Trophoblast cell (in vitro differentiated cells and primary cell): Measurements from ENCODE around the gene FAM222B.

Experiments
- DNase-seq, 2 donors: peaks; one replicate each; pipeline ENCODE4 v3.0.0-alpha.2; 2016
- H2AFZ ChIP-seq: 2 replicates; pipeline ENCODE4 v1.6.1; 2013; ENCODE audit warnings: low read length, moderate library complexity, mild to moderate bottlenecking; ENCODE audit not compliant: insufficient read depth, poor library complexity
- H2AK5ac ChIP-seq: 2 replicates; pipeline ENCODE4 v1.6.1; 2013; ENCODE audit warnings: mild to moderate bottlenecking, low read length
- H2BK120ac ChIP-seq: 2 replicates; pipeline ENCODE4 v1.6.1; 2013; ENCODE audit warnings: low read length, mild to moderate bottlenecking, moderate library complexity; ENCODE audit not compliant: insufficient read depth, poor library complexity
- H2BK12ac ChIP-seq: 2 replicates; pipeline ENCODE4 v1.6.1; 2013; ENCODE audit warnings: mild to moderate bottlenecking, low read length, moderate library complexity
- H2BK5ac ChIP-seq: 2 replicates; pipeline ENCODE4 v1.6.1; 2013; ENCODE audit warnings: low read length, low read depth, moderate library complexity, mild to moderate bottlenecking; ENCODE audit not compliant: poor library complexity
- H3K14ac ChIP-seq: 2 replicates; pipeline ENCODE4 v1.6.1; 2013; ENCODE audit warnings: mild to moderate bottlenecking, low read length
- H3K18ac ChIP-seq: 2 replicates; pipeline ENCODE4 v1.6.1; 2013; ENCODE audit warnings: mild to moderate bottlenecking, low read length
- H3K23ac ChIP-seq: 2 replicates; pipeline ENCODE4 v1.6.1; 2013; ENCODE audit warnings: low read length
- H3K27ac ChIP-seq: 2 replicates; pipeline ENCODE4 v1.5.1; 2013; ENCODE audit warnings: low read depth, mild to moderate bottlenecking, inconsistent platforms, low read length, moderate library complexity
- H3K27me3 ChIP-seq: 2 replicates; pipeline ENCODE4 v1.6.1; 2013; ENCODE audit warnings: inconsistent platforms, mild to moderate bottlenecking, low read length, moderate library complexity; ENCODE audit not compliant: insufficient read depth
- H3K36me3 ChIP-seq, 2 experiments: 1 replicate in 1 of 2; 2 replicates in 1 of 2; pipeline ENCODE4 v1.6.1; 2013; ENCODE audit warnings: low read length in 2 of 2, mild to moderate bottlenecking in 2 of 2, moderate library complexity in 1 of 2; ENCODE audit not compliant: insufficient read depth in 2 of 2, control insufficient read depth in 1 of 2
- H3K4ac ChIP-seq: 2 replicates; pipeline ENCODE4 v1.6.1; 2013; ENCODE audit warnings: low read depth, mild to moderate bottlenecking, low read length, moderate library complexity
- H3K4me1 ChIP-seq, 2 experiments: 1 replicate in 1 of 2; 2 replicates in 1 of 2; pipeline ENCODE4 v1.6.1; 2013; ENCODE audit warnings: low read length in 2 of 2, mild to moderate bottlenecking in 2 of 2, moderate library complexity in 1 of 2; ENCODE audit not compliant: insufficient read depth in 2 of 2, control insufficient read depth in 1 of 2
- H3K4me2 ChIP-seq: 2 replicates; pipeline ENCODE4 v1.6.1; 2013; ENCODE audit warnings: inconsistent platforms, mild to moderate bottlenecking, low read length, moderate library complexity
- H3K4me3 ChIP-seq: 2 replicates; pipeline ENCODE4 v1.5.1; 2013; ENCODE audit warnings: mild to moderate bottlenecking, low read depth, low read length, inconsistent platforms
- H3K79me1 ChIP-seq: one replicate; pipeline ENCODE4 v1.6.1; 2013; ENCODE audit warnings: low read length
- H3K79me2 ChIP-seq: 2 replicates; pipeline ENCODE4 v1.6.1; 2013; ENCODE audit warnings: low read length, mild to moderate bottlenecking; ENCODE audit not compliant: control insufficient read depth, insufficient read depth, poor library complexity
- H3K9ac ChIP-seq: 2 replicates; pipeline ENCODE4 v1.6.1; 2013; ENCODE audit warnings: mild to moderate bottlenecking, low read length
- H3K9me3 ChIP-seq: 2 replicates; pipeline ENCODE4 v1.6.1; 2013; ENCODE audit warnings: low read depth, mild to moderate bottlenecking, control low read depth, inconsistent platforms, low read length; ENCODE audit not compliant: insufficient read depth
- H4K12ac ChIP-seq: 2 replicates; pipeline ENCODE4 v1.6.1; 2013; ENCODE audit warnings: low read depth, mild to moderate bottlenecking, low read length, moderate library complexity
- H4K8ac ChIP-seq: 2 replicates; pipeline ENCODE4 v1.6.1; 2013; ENCODE audit warnings: low read depth, mild to moderate bottlenecking, low read length, moderate library complexity
- H4K91ac ChIP-seq: one replicate; pipeline ENCODE4 v1.6.1; 2013; ENCODE audit warnings: low read depth, mild to moderate bottlenecking, low read length, moderate library complexity
- WGBS: extraction: QIAGEN DNeasy Blood & Tissue Kit; methylation state at CpG from one replicate; pipeline ENCODE4 v1.1.7; 2013; ENCODE audit warnings: missing lambda C conversion rate; ENCODE audit not compliant: insufficient read length, insufficient coverage; ENCODE audit errors: extremely low coverage; 5-methylcytosine and 5-hydroxymethylcytosine counted together

Gene FAM222B

GRCh38 chr17:28719021-28719433 lies 123.6 kb downstream of the FAM222B start:
- Histone ChIP-seq H2BK12ac (peak overlapping the region; percentile 42), H3K9ac (peak overlapping the region; percentile 38), H3K9me3 (peaks cover 5% of the 10 kb centered on the region), H3K4me3 (peak overlapping the region; percentile 42), H4K91ac (peak overlapping the region; percentile 94), H3K23ac (no peak overlapping the region), H4K12ac (peak overlapping the region; percentile 11), H4K8ac (peak overlapping the region; percentile 77), H3K4me2 (peak overlapping the region; percentile 90), H3K79me1 (peaks cover 29% of the 10 kb centered on the region), H3K4ac (peak overlapping the region; percentile 41), H3K18ac (peak overlapping the region; percentile 58), H3K27me3 (no peaks in the 10 kb centered on the region), H2AFZ (peak overlapping the region; percentile 23), H3K27ac (peak overlapping the region; percentile 97), H3K79me2 (peaks cover 29% of the 10 kb centered on the region), H2BK5ac (peak overlapping the region; percentile 66), H3K36me3 (peaks cover 40 to 45% of the 10 kb centered on the region in 2 experiments), H3K14ac (peak overlapping the region; percentile 77), H2AK5ac (peak overlapping the region; percentile 51), H2BK120ac (peak overlapping the region; percentile 61), H3K4me1 (peaks cover 12 to 22% of the 10 kb centered on the region in 2 experiments)
- WGBS = no CpG with 5 or more reads among the region's 18 CpGs
- no peak for DNase-seq

DNA sequence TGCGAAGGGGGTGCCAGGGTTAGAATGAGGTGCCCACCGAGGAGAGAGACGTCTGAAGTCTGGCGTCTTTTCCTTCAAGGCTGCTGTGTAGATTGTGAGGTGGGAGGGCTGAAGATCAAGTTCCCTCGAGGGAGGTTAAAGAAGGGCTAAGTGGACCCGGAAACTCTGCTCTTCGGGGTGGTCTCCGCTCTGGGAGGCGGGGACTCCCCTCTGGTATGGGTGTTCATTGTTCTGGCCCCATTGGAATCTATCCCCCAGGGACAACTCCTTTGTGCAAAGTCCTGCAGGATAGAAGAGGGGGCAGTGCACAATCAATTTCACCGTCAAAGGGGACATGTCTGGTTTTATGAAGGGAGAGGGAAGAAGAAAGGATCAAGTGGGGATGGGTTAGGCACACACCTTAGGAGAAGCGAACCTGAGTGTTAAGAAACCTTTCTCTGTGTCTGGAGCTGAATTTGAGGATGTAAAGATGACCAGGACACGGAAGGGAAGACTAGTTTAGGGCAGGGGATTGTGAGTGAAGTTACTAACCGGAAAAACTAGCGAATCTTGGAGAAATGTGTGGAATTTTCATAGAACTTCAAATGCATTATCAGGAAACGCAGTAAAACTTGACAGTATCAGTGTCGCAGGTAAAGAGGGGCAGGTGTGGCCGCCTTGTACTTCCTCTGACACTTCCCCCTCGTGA lies 124.1 kb downstream of the FAM222B start:
- no peak overlapping the region for H3K9ac ChIP-seq
- peaks cover 12 to 22% of the 10 kb centered on the region in 2 experiments for H3K4me1 ChIP-seq
- peak in 1 of 2 donors; percentile 67 for DNase-seq
- peak overlapping the region; percentile 51 for H2AK5ac ChIP-seq
- H2BK12ac ChIP-seq = peak overlapping the region; percentile 44
- peak overlapping the region; percentile 90 for H3K4me2 ChIP-seq
- H3K79me2 ChIP-seq = peaks cover 29% of the 10 kb centered on the region
- peak overlapping the region; percentile 97 for H3K27ac ChIP-seq
- no peaks in the 10 kb centered on the region for H3K27me3 ChIP-seq
- peak overlapping the region; percentile 75 for H4K12ac ChIP-seq
- peak overlapping the region; percentile 95 for H4K8ac ChIP-seq
- H3K79me1 ChIP-seq = peaks cover 29% of the 10 kb centered on the region
- H3K14ac ChIP-seq = peak overlapping the region; percentile 95
- peaks cover 5% of the 10 kb centered on the region for H3K9me3 ChIP-seq
- peak overlapping the region; percentile 94 for H4K91ac ChIP-seq
- H3K23ac ChIP-seq = no peak overlapping the region
- peaks cover 45 to 46% of the 10 kb centered on the region in 2 experiments for H3K36me3 ChIP-seq
- peak overlapping the region; percentile 63 for H3K4me3 ChIP-seq
- no CpG with 5 or more reads among the region's 18 CpGs for WGBS
- peak overlapping the region; percentile 81 for H3K4ac ChIP-seq
- H2AFZ ChIP-seq = peak overlapping the region; percentile 66
- H3K18ac ChIP-seq = peak overlapping the region; percentile 97
- H2BK5ac ChIP-seq = peak overlapping the region; percentile 97
- H2BK120ac ChIP-seq = peak overlapping the region; percentile 95

DNA sequence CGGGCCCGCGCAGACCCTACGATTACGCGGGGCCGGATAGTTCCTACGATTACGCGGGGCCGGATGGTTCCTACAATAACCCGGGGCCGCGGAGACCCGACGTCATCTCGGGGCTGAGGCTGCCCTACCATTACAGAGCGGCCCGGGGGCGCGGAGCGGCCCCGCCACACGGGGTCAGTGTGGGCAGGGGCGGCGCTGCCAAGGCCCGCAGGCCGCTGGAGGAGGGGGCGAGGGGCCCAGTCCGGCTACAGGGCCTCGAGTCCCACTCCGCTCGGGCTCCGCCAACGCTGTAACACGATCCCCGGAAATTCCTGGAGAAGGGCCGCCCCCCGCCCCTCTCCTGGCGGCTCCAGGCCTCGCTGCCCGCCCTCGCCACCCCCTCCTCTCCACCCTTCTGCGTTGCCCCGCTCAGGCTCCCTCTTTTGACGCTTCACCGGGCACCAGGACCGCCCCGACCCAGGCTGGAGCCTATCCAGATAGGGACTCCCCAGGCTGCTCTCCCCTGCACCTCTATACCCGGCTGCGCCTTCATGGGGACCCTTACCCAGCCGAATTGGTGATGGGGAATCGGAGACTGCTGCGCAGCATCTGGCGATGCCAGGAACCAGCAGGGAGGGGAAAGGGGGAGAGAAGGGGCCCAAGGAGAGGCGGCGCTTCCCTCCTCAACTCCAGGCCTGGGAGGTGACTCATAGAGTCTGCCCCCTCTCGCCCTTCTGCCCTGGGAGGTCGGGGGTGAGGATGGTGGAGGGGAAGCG lies 124.8 kb downstream of the FAM222B start, which contains the start of gene RAB34:
TSS of gene RAB34 (minus strand) at position 291 of the 755 bp plus-strand sequence. CDS start 602 bp downstream, outside the sequence.
- Histone ChIP-seq H4K8ac (peak within 1 kb of the TSS; percentile 95), H3K9ac (peak within 1 kb of the TSS; percentile 93), H3K4ac (peak within 1 kb of the TSS; percentile 81), H3K18ac (peak within 1 kb of the TSS; percentile 97), H2BK12ac (peak within 1 kb of the TSS; percentile 44), H3K79me1 (peaks cover 29% of the 10 kb centered on the region), H2AFZ (peak within 1 kb of the TSS; percentile 66), H3K4me3 (peak within 1 kb of the TSS; percentile 87), H3K79me2 (peaks cover 29% of the 10 kb centered on the region), H3K4me1 (peaks cover 14 to 22% of the 10 kb centered on the region in 2 experiments), H3K4me2 (peak within 1 kb of the TSS; percentile 90), H4K12ac (peak within 1 kb of the TSS; percentile 89), H3K14ac (peak within 1 kb of the TSS; percentile 95), H3K23ac (no peak within 1 kb of the TSS), H4K91ac (peak within 1 kb of the TSS; percentile 94), H3K36me3 (peaks cover 42 to 43% of the 10 kb centered on the region in 2 experiments), H2BK120ac (peak within 1 kb of the TSS; percentile 95), H3K9me3 (peaks cover 5% of the 10 kb centered on the region), H2AK5ac (peak within 1 kb of the TSS; percentile 60), H2BK5ac (peak within 1 kb of the TSS; percentile 97), H3K27ac (peak within 1 kb of the TSS; percentile 97), H3K27me3 (no peaks in the 10 kb centered on the region)
- DNase-seq = peak; percentile 21 to 24
- no CpG with 5 or more reads among the region's 60 CpGs for WGBS
